Thoracic aorta (tissue), 2 donors: Measurements from ENCODE around the gene DYNC1H1. TPM values are rescaled to one million over a fixed set of nuclear protein-coding genes. Genes with fewer than 3 reads are reported as not detected.
A peak's percentile ranks its signal among the peaks of the same experiment; 100 is the strongest.
"Not testable (repeated sequence)": the region's sequence is repeated elsewhere in the genome, so short reads cannot be mapped to it uniquely, and the experiment has no call there.

ENCODE experiments used
- ATAC-seq: fragments of 150-250 bp; one replicate; pipeline ENCODE4 v1.8.0; 2017; ENCODE audit warnings: low read depth; ENCODE audit not compliant: insufficient number of reproducible peaks, low FRiP score
- DNase-seq: peaks from one replicate; pipeline ENCODE4 v3.0.0-alpha.2; 2020; ENCODE audit warnings: low spot score
- H3K27ac ChIP-seq, 2 donors: fragments of 200-600 bp; sonication (generic); 1 replicate in 1 of 2; 2 replicates in 1 of 2; pipeline ENCODE4 v1.5.1; 2016; ENCODE audit warnings: mild to moderate bottlenecking in 2 of 2, moderate library complexity in 2 of 2
- H3K27me3 ChIP-seq: fragments of 200-600 bp; sonication (generic); replicated peaks from 2 replicates; pipeline ENCODE4 v1.6.0; 2016; ENCODE audit warnings: mild to moderate bottlenecking; ENCODE audit not compliant: insufficient read depth
- H3K36me3 ChIP-seq: fragments of 200-600 bp; sonication (generic); one replicate; pipeline ENCODE4 v1.5.1; 2016
- H3K4me1 ChIP-seq, 2 donors: fragments of 200-600 bp; sonication (generic); 1 replicate in 1 of 2; 2 replicates in 1 of 2; pipeline versions ENCODE4 v1.5.1 to v1.6.0; 2016; ENCODE audit warnings: low read depth in 2 of 2, mild to moderate bottlenecking in 1 of 2; ENCODE audit not compliant: control insufficient read depth in 1 of 2
- H3K4me3 ChIP-seq: fragments of 200-600 bp; sonication (generic); 2 replicates; pipeline ENCODE4 v1.5.1; 2016; ENCODE audit warnings: mild to moderate bottlenecking
- H3K9me3 ChIP-seq: fragments of 200-600 bp; sonication (generic); 2 replicates; pipeline ENCODE4 v1.5.1; 2016
- total RNA-seq, 2 donors: library from RNA; depleted of rRNA; stranded (reverse); fragments of >200 nt; gene quantifications; one replicate each; pipeline versions ENCODE4 v1.1.0 to v1.2.3, GENCODE V29; 2016
- TF ChIP-seq, protein P1 (sequence below): fragments of 200-600 bp; sonication (generic); IDR thresholded peaks from one replicate; pipeline ENCODE4 v1.5.1; 2019; ENCODE audit warnings: antibody characterized with exemption

The DYNC1H1 gene
- total RNA-seq, 2 donors from 2014 or later, result 517 to 555 TPM

DNA sequence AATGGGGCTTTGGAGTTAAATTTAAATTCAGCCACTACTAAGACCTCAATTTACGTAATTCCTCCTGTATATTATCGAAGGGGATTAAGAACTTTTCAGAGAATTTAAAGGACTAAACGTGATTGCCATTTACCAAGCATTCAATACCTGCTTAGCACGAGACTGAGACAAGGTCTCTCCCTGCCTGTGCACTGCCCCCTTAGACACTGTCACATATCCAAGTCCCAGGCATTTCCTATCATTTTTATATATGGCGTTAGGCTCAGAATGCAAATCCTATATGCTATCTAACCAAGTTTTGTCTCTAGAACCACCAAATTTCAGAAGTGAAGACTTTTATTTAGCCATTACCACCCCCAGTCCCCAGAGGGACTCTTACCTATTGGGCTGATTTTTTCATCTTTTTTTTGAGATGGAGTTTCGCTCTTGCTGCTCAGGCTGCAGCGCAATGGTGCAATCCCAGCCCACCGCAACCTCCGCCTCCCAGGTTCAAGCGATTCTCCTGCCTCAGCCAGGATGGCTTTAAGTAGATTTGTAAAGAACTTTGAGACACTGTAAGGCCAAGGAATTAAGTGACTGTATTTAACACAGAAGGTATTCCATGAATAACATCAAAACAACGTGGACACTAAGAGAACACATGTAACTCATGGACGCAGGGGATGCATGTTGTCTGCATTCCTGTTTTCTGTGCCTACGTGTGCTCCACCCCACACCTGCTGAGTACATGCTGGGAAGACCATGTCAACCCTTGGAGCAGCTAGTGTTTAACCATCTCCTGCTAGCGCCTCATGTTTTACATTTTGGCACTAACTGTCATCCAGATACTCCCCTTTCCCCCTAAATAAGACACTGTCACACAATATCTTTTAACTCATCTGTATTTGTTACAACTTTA, 116.1 kb downstream of the DYNC1H1 start:
- no peak overlapping the region for H3K27ac ChIP-seq
- DNase-seq, result no peak
- TF ChIP-seq, protein P1, sequence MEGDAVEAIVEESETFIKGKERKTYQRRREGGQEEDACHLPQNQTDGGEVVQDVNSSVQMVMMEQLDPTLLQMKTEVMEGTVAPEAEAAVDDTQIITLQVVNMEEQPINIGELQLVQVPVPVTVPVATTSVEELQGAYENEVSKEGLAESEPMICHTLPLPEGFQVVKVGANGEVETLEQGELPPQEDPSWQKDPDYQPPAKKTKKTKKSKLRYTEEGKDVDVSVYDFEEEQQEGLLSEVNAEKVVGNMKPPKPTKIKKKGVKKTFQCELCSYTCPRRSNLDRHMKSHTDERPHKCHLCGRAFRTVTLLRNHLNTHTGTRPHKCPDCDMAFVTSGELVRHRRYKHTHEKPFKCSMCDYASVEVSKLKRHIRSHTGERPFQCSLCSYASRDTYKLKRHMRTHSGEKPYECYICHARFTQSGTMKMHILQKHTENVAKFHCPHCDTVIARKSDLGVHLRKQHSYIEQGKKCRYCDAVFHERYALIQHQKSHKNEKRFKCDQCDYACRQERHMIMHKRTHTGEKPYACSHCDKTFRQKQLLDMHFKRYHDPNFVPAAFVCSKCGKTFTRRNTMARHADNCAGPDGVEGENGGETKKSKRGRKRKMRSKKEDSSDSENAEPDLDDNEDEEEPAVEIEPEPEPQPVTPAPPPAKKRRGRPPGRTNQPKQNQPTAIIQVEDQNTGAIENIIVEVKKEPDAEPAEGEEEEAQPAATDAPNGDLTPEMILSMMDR, result no peak
- no peaks in the 10 kb centered on the region for H3K27me3 ChIP-seq
- H3K4me3 ChIP-seq, result no peak overlapping the region
- no peak for ATAC-seq
- no peaks in the 10 kb centered on the region for H3K9me3 ChIP-seq
- H3K4me1 ChIP-seq, result peaks cover 24 to 37% of the 10 kb centered on the region in 2 donors
- H3K36me3 ChIP-seq, result peaks cover 62% of the 10 kb centered on the region

DNA sequence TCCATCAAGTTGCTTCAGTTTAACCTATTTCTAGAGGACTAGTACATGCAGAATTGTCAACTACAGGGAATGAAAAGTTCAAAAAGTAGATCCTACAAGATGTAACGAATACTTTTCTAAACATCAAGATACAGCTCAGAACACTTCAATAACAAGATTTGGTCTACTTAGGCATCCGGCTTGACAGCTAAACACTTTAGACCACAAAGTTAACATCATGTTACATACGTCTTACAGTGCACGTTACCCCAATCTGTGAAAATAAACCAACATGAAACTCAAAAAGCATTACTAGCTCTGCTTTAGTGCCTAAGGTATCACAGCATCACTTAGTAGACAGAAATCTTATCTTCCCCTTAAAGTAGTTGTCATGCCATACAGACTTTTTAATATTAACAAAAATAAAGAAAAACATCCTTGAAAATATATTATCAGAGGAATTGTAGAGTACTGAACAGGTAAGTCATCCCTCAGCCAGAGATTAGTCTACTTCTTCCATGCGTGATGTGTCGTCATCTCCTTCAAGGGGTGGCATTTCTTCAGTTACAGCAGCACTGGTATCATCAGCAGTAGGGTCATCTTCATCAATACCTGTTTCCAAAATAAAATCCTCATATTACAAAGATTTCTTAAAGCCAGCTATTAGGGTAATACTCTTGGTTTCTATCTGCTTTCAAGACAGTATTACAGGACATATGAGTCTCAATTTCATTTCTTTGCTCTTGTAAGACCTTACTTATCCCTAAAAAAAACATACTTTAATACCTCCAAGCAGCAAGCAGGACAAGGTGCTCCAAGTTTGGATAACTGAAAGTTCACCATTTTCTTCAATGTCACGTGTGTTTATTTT, 117.1 kb downstream of the DYNC1H1 start:
- H3K4me3 ChIP-seq, result no peak overlapping the region
- no peaks in the 10 kb centered on the region for H3K9me3 ChIP-seq
- DNase-seq (no peak), ATAC-seq (no peak)
- H3K27ac ChIP-seq, result no peak overlapping the region
- peaks cover 64% of the 10 kb centered on the region for H3K36me3 ChIP-seq
- peaks cover 28 to 41% of the 10 kb centered on the region in 2 donors for H3K4me1 ChIP-seq
- TF ChIP-seq, protein P1, result no peak
- H3K27me3 ChIP-seq, result no peaks in the 10 kb centered on the region

DNA sequence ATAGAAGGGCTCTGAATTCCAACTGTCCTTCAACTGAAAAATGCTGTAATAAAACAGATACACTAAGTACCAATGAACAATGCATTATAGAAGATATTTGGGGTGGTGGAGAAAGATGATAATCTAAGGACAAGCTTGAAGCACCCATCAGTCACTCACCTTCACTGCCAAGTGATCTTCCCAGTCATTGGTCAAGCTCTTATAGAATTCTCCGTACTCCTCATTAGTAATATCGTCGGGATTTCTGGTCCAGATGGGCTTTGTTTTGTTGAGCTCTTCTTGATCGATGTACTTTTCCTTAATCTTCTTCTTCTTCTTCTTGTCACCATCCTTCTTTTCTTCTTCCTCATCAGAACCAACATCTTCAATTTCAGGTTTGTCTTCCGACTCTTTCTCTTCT, 120.1 kb downstream of the DYNC1H1 start:
- H3K27me3 ChIP-seq, H3K27ac ChIP-seq, ATAC-seq, H3K9me3 ChIP-seq, DNase-seq: not testable (repeated sequence)
- Histone ChIP-seq H3K36me3 (peaks cover 61% of the 10 kb centered on the region), H3K4me1 (peaks cover 35 to 49% of the 10 kb centered on the region in 2 donors), H3K4me3 (peak overlapping the region; percentile 95)

DNA sequence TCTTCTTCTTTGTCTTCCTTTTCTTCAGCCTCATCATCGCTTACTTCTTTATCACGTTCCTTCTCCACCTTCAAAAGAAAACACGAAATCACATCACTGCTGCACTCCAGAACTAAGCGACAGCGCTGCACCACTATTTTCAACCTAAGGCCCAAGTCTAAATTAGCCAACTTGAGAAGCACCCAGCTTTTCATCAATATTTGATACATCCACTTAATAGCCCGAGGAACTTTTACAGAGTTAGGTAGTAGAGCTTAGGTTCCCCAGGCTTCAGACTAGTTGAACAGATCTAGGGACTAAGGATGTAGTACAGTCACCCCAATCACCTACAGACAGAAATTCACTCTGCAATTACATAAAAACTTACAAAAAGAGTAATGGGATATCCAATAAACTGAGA, 120.6 kb downstream of the DYNC1H1 start:
- Histone ChIP-seq H3K4me3 (peak overlapping the region; percentile 95), H3K27ac (no peak overlapping the region), H3K36me3 (peaks cover 56% of the 10 kb centered on the region), H3K4me1 (peaks cover 35 to 49% of the 10 kb centered on the region in 2 donors), H3K27me3 (no peaks in the 10 kb centered on the region), H3K9me3 (no peaks in the 10 kb centered on the region)
- TF ChIP-seq, protein P1, result no peak
- no peak for DNase-seq
- no peak for ATAC-seq

DNA sequence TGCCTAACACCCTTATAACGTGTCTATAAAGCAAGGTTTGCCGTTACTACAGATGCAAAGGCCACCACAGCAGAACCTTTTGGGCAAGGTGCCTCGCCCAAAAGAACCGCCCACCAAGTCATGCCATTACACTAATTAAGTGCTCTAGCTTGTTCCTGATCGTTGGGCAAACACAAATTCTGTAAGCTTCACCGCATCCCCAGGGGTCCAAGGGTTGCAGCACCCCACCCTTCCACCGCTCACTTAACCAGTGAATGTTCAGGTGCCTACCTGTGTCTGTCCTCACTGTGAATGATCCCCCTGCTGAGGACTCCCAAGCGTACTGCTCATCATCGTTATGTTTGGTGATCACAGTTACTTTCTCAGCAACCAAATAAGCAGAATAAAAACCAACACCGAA, 121.1 kb downstream of the DYNC1H1 start:
- Histone ChIP-seq H3K27ac (peak overlapping the region; percentile 98 to 99), H3K36me3 (peaks cover 52% of the 10 kb centered on the region), H3K4me1 (peaks cover 35 to 49% of the 10 kb centered on the region in 2 donors), H3K9me3 (no peaks in the 10 kb centered on the region), H3K27me3 (no peaks in the 10 kb centered on the region), H3K4me3 (peak overlapping the region; percentile 95)
- no peak for DNase-seq
- no peak for ATAC-seq
- TF ChIP-seq, protein P1, result no peak
